Gastroesophageal sphincter (tissue), 3 donors: ENCODE measurements around the gene ARL6IP5.

ENCODE experiments used
- EP300 ChIP-seq: sonication (generic); formaldehyde crosslinking; IDR thresholded peaks from one replicate; pipeline ENCODE4 v1.6.1; 2017; ENCODE audit warnings: antibody characterized with exemption, mild to moderate bottlenecking
- POLR2A ChIP-seq, 2 donors: fragments of 450-650 bp; IDR thresholded peaks; one replicate each; pipeline ENCODE4 v1.6.1; 2017; ENCODE audit warnings: antibody characterized with exemption in 2 of 2, mild to moderate bottlenecking in 2 of 2, moderate library complexity in 1 of 2
- TF ChIP-seq, protein P1 (sequence below), 4 experiments: fragments of 200-600 bp in 2 of 4; fragments of 450-650 bp in 2 of 4; sonication (generic) in 1 of 4; IDR thresholded peaks; one replicate each; pipeline ENCODE4 v1.5.1; 2017 to 2019; ENCODE audit warnings: antibody characterized with exemption in 4 of 4, mild to moderate bottlenecking in 2 of 4, moderate library complexity in 2 of 4

- TF ChIP-seq, protein P1, sequence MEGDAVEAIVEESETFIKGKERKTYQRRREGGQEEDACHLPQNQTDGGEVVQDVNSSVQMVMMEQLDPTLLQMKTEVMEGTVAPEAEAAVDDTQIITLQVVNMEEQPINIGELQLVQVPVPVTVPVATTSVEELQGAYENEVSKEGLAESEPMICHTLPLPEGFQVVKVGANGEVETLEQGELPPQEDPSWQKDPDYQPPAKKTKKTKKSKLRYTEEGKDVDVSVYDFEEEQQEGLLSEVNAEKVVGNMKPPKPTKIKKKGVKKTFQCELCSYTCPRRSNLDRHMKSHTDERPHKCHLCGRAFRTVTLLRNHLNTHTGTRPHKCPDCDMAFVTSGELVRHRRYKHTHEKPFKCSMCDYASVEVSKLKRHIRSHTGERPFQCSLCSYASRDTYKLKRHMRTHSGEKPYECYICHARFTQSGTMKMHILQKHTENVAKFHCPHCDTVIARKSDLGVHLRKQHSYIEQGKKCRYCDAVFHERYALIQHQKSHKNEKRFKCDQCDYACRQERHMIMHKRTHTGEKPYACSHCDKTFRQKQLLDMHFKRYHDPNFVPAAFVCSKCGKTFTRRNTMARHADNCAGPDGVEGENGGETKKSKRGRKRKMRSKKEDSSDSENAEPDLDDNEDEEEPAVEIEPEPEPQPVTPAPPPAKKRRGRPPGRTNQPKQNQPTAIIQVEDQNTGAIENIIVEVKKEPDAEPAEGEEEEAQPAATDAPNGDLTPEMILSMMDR (IDR thresholded peaks at IDR 0.05): no peak
- TF ChIP-seq POLR2A (IDR thresholded peaks at IDR 0.05) (no peak), EP300 (no peak)
These were observed 19.3 kb upstream of the ARL6IP5 start for GRCh38 chr3:69065318-69065964.
